ENCODE data around the gene SMAP2.

Gene SMAP2

GRCh38 chr1:40391688-40392145, 18.2 kb downstream of the SMAP2 start:
- DNase-seq, result no peak

DNA sequence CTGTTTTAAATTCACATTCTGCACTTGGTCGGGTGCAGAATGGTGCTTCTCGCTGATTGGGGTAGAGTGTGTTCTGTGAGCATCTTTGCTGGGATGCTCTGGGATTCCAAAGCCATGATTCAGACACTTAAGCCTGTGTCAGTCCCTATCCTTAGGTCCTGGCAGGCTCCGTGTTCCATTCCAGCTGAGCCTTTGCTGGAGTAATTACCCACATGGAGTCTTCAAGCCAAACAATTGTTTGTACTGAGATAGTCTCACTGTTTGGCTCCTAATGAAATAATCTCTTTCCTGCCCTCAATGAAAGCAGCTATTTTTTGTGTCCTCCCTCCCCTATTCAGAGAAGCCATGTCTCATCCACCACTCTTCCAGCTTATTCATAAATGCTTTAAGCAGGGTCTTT, 18.7 kb downstream of the SMAP2 start:
- no peak for DNase-seq

DNA sequence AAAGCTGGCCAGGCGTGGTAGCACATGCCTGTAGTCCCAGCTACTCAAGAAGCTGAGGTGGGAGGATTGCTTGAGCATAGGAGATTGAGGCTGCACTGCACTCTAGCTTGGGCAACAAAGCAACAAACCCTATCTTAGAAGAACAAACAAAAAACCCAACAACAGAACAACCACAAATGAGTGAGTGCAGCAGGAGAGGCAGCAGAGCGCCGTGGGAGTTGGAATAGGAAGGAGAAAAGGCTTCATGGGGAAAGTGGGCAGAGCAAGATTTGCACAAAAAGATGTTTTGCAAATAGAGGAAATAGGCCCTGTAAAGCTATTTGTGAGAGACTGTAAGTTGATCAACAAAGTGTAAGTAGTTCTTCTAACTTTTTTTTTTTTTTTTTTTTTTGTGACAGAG, 19.6 kb downstream of the SMAP2 start:
- no peak for DNase-seq

DNA sequence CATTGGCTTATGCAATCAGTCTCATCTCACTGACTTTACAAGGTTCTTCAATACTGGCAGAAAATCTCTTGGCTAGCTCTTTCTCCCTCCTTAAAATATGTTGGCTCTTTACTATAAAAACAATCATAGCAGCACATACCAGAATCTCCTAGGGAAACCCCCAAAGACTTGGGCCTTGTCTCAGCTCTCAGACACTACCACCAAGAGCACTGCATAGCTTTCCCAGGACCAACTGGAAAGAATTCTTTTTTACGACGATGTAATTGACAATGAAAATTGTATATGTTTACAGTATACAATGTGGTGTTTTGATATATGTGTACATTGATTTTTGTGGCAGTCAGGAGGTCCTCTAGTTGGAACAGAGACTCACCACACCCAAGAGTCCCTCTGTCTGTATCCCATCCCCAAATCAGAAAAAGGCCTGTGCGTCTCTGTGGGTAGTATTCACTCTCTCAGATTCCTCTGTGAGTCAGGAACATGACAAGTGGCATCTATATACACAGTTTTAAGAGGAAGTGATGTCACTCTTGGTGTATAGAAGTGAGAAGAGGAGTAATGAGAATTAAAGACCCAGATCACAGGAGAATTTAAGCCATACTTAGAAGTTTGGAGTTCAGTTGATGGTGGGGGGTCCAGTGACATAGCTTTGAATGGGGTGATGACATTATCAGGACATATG, 21.1 kb downstream of the SMAP2 start:
- DNase-seq, result no peak

- no peak for DNase-seq
Observed at GRCh38 chr1:40395190-40396175, 22.0 kb downstream of the SMAP2 start.

GRCh38 chr1:40396420-40396819, 22.9 kb downstream of the SMAP2 start:
- DNase-seq, result no peak

DNA sequence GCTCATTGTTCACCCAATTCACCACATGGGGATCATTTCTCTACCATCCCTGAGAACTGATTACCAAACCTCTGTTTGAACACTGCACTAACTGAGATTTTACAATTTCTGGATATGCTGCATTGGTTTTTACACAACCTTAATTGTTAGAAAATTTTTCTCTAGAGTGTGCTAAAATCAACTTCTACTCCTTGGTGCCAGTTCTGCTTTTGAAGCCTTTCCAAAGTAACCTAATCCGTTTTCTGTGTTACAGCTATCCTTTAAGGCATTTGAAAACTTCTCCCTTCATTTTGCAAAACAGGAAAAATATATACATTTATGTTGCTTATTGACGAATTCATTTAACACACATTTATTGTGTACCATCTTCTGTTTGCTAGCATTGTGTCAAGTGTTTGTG, 23.7 kb downstream of the SMAP2 start:
- no peak for DNase-seq

GRCh38 chr1:40399984-40400704, 26.6 kb downstream of the SMAP2 start:
- no peak for DNase-seq

DNA sequence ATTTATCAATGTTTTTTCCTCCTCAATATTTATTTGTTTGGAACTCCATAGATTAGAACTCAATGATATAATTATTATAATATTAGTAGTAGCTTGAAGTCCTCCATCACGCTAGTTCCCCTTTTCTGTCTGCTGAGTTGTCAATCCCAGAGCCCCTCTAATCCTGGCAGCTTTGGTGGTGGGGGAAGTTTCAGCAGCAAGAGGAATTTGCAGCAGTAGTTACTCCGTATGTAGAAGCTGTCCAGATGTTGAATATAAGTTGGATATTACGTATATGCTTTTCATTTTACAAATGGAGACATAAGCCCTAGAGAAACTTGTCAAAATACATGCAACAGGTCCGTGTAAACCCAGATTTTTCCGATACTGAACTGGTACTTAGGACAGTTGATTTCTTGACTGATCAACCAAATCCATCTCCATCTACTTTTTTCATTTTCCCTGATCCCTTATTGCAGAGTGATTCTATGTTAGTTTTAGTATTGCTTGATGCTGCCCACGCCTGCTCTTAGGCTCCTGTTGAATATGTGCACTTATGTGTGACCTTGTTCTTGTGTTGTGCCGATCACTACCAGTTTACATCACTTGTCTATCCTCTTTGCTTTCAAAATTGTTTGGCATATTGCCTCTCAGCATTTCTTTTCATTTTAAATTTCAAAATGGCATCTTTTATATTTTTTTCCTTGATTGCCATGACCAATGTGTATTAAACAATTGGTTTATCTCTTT, 28.1 kb downstream of the SMAP2 start:
- no peak for DNase-seq

DNA sequence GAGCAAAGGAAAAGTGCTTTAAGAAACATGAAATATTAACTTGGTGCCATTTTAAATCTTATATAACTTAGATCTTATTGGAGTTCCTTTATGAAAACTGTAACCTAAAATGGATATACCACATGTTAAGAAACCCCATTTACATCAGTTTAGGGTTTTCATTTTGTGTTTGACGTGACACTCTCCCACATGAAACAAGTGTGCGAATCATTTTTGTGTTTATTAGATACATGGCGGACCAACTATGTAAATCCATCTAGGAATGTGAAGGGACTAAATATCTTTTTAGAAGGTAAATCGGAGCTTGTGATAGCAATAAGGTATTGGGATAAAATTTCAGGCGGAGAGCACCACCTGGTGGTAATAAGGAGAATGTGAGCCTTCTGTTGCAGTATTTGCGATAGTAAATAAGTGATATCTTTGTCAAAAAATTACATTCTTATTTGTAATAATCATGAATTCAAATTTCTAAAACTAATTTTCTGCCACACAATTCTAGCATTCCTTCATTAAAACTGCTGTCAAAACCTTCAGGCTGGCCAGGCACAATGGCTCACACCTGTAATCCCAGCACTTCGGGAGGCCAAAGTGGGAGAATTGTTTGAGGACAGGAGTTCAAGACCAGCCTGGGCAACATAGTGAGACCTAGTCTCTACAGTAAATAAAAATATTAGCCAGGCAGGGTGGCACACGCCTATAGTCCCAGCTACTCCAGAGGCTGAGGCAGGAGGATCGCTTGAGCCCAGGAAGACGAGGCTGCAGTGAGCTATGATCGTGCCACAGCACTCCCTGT, 31.3 kb downstream of the SMAP2 start:
- DNase-seq, result peak; percentile 48

GRCh38 chr1:40405812-40406211, 32.3 kb downstream of the SMAP2 start:
- DNase-seq, result no peak

DNA sequence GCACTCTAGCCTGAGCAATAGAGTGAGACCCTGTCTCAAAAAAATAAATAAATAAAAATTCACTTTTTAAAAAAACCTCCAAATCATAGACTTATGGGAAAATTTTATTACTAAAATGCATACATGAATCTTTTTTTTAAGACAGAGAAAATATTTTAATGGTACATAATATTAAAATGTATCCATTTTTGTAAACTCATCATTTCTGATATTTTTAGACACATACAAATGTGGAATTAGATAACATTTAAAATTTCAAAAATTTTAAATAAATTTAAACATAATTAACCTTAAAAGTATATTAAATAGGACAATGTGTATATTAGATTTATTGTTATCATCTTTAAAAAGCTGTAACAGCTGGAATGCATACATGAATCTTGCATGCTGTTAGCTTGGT, 33.9 kb downstream of the SMAP2 start:
- DNase-seq, result no peak

DNA sequence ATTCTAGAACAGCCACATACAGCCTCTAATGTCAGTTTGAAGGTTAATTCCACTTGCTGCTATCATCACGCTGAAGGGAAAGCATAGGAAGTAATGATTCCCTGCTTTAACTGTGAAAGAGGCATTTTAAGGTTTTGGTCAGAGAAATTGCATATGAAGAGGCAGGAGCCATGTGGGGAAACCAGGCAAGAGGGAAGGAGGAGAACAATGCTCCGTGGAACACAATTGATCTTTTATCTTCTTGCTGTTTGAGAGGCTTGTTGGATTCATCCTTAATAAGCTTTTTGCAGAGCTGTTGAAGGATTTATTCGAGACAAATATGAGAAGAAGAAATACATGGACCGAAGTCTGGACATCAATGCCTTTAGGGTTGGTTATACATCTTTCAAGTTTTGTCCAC, 35.9 kb downstream of the SMAP2 start:
- DNase-seq, result no peak

GRCh38 chr1:40411294-40411693, 37.8 kb downstream of the SMAP2 start:
- DNase-seq, result no peak

DNA sequence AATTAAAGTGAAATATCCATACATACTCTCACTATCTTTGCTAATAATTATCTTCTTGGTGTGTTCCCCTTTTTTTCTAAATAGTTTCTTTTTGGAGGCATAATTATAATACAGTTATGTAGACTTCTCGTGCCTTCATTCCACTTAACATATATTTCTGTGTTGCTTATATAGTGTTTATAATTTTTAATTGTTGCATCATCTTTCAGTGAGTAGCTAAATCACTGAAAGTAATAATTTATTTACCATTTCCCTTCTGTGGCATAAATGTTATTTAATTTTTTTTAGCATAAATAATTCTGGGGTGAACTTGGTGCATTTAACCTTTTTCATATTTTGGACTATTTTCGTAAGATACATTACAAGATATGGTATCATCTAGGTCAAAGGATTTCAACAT, 38.3 kb downstream of the SMAP2 start:
- no peak for DNase-seq

- no peak for DNase-seq
Observed at GRCh38 chr1:40413527-40414252, 40.2 kb downstream of the SMAP2 start.

DNA sequence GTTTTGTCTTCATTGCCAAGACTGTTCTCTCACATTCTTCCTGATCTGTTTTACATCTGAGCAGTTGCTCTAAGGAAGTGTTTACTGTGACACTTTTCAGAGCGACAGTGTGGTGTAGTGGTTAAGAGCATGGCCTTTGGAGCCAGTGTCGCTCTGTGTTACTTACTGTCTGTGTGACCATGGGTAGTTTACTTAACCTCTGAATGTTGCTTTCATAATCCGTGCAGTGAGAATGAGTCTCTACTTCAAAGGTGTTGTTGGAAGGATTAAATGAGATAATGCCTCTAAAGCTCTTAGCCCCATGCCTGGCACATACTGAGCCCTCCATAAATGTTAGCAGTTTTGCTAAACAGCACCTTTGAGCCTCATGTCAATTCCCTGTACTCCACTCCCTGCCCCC, 40.8 kb downstream of the SMAP2 start:
- DNase-seq, result no peak

- DNase-seq, result no peak
Observed at GRCh38 chr1:40416709-40417108, 43.2 kb downstream of the SMAP2 start.

DNA sequence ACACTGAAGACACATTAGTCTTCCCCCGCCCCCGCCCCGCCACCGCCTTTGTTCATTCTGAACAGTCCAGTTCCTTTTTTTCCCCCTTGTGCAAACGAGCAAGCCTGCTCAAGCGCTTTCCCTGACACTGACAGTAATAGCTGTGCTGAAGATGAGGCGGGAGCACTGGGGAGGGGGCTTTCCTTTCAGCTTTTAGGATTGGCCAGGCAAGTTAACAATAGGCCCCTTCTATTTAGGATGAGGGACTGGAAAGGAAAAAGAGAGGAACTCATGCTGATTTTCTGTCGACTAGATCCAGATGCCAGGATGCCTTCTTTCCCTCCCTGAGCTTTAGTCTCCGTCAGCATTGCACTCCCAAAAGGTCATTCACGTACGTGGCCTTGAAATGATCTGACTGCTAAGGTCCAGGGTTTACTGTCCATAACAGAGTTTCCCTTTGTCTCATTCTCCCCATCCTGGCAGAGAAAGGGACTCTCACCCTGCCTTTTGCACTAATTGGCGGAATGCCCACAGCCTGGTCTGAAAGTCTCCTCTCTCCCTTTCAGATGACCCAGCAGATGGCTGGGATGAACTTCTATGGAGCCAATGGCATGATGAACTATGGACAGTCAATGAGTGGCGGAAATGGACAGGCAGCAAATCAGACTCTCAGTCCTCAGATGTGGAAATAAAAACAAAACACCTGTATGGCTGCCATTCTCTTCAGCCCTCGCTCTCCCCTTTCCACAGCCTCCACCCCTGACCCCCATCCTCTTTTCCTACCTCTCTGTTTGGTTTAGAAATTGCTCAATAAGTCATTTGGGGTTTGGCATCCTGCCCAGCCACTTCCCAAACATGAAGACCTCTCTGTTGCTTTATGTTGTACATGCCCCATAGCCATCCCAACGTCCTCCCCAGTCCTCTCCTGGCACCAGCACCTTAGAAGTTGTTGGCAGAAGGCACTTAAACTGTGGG, 48.2 kb downstream of the SMAP2 start:
- no peak for DNase-seq
